ENCODE data around the gene UGT2A1. TPM values are rescaled to one million over a fixed set of nuclear protein-coding genes. Genes with fewer than 3 reads are reported as not detected.

UGT2A1 gene
- total RNA-seq, 4 donors from 2014 or later: not detected

GRCh38 chr4:69583543-69583942 lies 69.5 kb downstream of the UGT2A1 start:
- no peaks in the 10 kb centered on the region for H3K9me3 ChIP-seq
- H3K27ac ChIP-seq: no peak overlapping the region
- H3K36me3 ChIP-seq: no peaks in the 10 kb centered on the region
- no peak overlapping the region for H3K4me3 ChIP-seq
- no peaks in the 10 kb centered on the region for H3K27me3 ChIP-seq
- TF ChIP-seq CTCF (IDR thresholded peaks at IDR 0.05) (no peak), POLR2A (IDR thresholded peaks at IDR 0.05) (no peak), EP300 (IDR thresholded peaks at IDR 0.05) (no peak)
- no peak for DNase-seq (ENCODE audit: low spot score in 2 of 2)
- WGBS, 2 donors: 72 to 79% methylated on average over 2 of the region's 2 CpGs
- no peaks in the 10 kb centered on the region for H3K4me1 ChIP-seq

- Histone ChIP-seq H3K9me3 (peaks cover 0 to 8% (median 0%) of the 10 kb centered on the region in 4 donors), H3K4me1 (no peaks in the 10 kb centered on the region), H3K4me3 (no peak overlapping the region), H3K27me3 (no peaks in the 10 kb centered on the region), H3K36me3 (no peaks in the 10 kb centered on the region), H3K27ac (no peak overlapping the region)
- 94 to 97% methylated on average over 1 of the region's 1 CpG for WGBS, 2 donors
- DNase-seq (ENCODE audit: low spot score in 2 of 2): no peak
- TF ChIP-seq POLR2A (IDR thresholded peaks at IDR 0.05) (no peak), EP300 (IDR thresholded peaks at IDR 0.05) (no peak), CTCF (IDR thresholded peaks at IDR 0.05) (no peak)
Observed at GRCh38 chr4:69577245-69577644, 75.8 kb downstream of the UGT2A1 start.

- H3K9me3 ChIP-seq: peaks cover 0 to 8% (median 0%) of the 10 kb centered on the region in 4 donors
- no peak for DNase-seq (ENCODE audit: low spot score in 2 of 2)
- no peaks in the 10 kb centered on the region for H3K36me3 ChIP-seq
- H3K27ac ChIP-seq: no peak overlapping the region
- H3K4me1 ChIP-seq: no peaks in the 10 kb centered on the region
- 89 to 99% methylated on average over 17 to 19 of the region's 24 CpGs for WGBS, 2 donors
- TF ChIP-seq POLR2A (IDR thresholded peaks at IDR 0.05): no peak
- TF ChIP-seq CTCF (IDR thresholded peaks at IDR 0.05): no peak
- TF ChIP-seq EP300 (IDR thresholded peaks at IDR 0.05): no peak
- H3K27me3 ChIP-seq: no peaks in the 10 kb centered on the region
- no peak overlapping the region for H3K4me3 ChIP-seq
Observed at GRCh38 chr4:69576251-69576877, 76.7 kb downstream of the UGT2A1 start.

GRCh38 chr4:69568787-69569186 lies 84.3 kb downstream of the UGT2A1 start:
- TF ChIP-seq CTCF (IDR thresholded peaks at IDR 0.05): no peak
- Histone ChIP-seq H3K9me3 (no peaks in the 10 kb centered on the region), H3K4me1 (no peaks in the 10 kb centered on the region), H3K27ac (no peak overlapping the region), H3K27me3 (no peaks in the 10 kb centered on the region), H3K4me3 (no peak overlapping the region), H3K36me3 (no peaks in the 10 kb centered on the region)
- WGBS, 2 donors: 90 to 95% methylated on average over 1 of the region's 1 CpG
- DNase-seq (ENCODE audit: low spot score in 2 of 2): no peak

- Histone ChIP-seq H3K9me3 (no peaks in the 10 kb centered on the region), H3K27me3 (no peaks in the 10 kb centered on the region), H3K27ac (no peak overlapping the region), H3K4me1 (no peaks in the 10 kb centered on the region), H3K36me3 (no peaks in the 10 kb centered on the region), H3K4me3 (no peak overlapping the region)
- WGBS, 2 donors: 59 to 64% methylated on average over 2 of the region's 2 CpGs
- DNase-seq (ENCODE audit: low spot score in 2 of 2): no peak
- no peak for TF ChIP-seq EP300 (IDR thresholded peaks at IDR 0.05)
- no peak for TF ChIP-seq CTCF (IDR thresholded peaks at IDR 0.05)
- TF ChIP-seq POLR2A (IDR thresholded peaks at IDR 0.05): no peak
Observed at GRCh38 chr4:69563424-69563823, 89.6 kb downstream of the UGT2A1 start.

Measured in tibial nerve (tissue), 4 donors.